ENCODE data around the gene GALNS. TPM values are rescaled to one million over a fixed set of nuclear protein-coding genes. Genes with fewer than 3 reads are reported as not detected.

Gene GALNS
- total RNA-seq, 1 experiment from 2014 or later = 29.5 TPM

DNA sequence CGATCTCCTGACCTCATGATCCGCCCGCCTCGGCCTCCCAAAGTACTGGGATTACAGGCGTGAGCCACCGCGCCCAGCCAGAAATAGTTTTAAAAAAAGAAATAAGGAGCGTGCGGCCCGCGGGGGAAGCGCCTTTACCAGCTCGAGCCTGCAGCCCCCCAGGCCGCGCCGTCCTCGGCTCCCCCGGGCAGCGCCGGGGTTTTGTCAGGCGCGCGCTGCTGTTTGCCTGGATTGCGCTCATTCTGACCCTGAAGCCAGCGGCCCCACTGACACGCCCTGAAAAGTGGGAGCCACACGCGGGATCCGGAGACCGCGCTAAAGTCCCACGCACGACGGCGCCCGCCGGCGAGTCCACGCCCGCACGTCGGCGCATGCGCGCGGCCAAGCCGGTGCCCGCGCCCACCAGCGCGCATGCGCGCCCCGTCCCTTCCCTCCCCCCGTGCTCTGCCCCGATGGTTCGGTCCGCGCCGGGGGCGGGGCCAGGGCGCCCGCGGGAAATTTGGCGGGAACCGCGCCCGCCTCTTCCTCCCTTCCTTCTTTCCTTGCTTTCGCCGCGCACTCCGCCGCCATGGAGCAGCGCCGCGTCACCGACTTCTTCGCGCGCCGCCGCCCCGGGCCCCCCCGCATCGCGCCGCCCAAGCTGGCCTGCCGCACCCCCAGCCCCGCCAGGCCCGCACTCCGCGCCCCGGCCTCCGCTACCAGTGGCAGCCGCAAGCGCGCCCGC is 53.3 kb downstream of the GALNS start, which contains the start of gene CDT1 (continued):
- TF ChIP-seq, protein P1, sequence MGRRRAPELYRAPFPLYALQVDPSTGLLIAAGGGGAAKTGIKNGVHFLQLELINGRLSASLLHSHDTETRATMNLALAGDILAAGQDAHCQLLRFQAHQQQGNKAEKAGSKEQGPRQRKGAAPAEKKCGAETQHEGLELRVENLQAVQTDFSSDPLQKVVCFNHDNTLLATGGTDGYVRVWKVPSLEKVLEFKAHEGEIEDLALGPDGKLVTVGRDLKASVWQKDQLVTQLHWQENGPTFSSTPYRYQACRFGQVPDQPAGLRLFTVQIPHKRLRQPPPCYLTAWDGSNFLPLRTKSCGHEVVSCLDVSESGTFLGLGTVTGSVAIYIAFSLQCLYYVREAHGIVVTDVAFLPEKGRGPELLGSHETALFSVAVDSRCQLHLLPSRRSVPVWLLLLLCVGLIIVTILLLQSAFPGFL (CRISPR knock-in tag; IDR thresholded peaks at IDR 0.05; ENCODE audit: borderline replicate concordance) = no peak
- TF ChIP-seq MYBL2 (CRISPR knock-in tag; IDR thresholded peaks at IDR 0.05) (peak; percentile 75), TP53 (CRISPR knock-in tag; IDR thresholded peaks at IDR 0.05) (no peak; the same call in 1 of the 2 replicates), SMAD4 (CRISPR knock-in tag; IDR thresholded peaks at IDR 0.05) (no peak), ZNF121 (CRISPR knock-in tag; IDR thresholded peaks at IDR 0.05) (no peak), ZNF138 (CRISPR knock-in tag; conservative IDR thresholded peaks at IDR 0.05) (no peak), ATF1 (CRISPR knock-in tag; IDR thresholded peaks at IDR 0.05) (no peak), ZNF423 (CRISPR knock-in tag; IDR thresholded peaks at IDR 0.05) (no peak), TEAD4 (CRISPR knock-in tag; IDR thresholded peaks at IDR 0.05) (no peak), RELA (CRISPR knock-in tag; IDR thresholded peaks at IDR 0.05; ENCODE audit: borderline replicate concordance) (no peak), FOXK1 (CRISPR knock-in tag; IDR thresholded peaks at IDR 0.05) (peak; percentile 67; the same call in 1 of the 2 replicates), NFE2L1 (CRISPR knock-in tag; IDR thresholded peaks at IDR 0.05) (peak; percentile 78; the same call in 1 of the 2 replicates), EMX1 (CRISPR knock-in tag; IDR thresholded peaks at IDR 0.05) (no peak)
- TF ChIP-seq, protein P2, sequence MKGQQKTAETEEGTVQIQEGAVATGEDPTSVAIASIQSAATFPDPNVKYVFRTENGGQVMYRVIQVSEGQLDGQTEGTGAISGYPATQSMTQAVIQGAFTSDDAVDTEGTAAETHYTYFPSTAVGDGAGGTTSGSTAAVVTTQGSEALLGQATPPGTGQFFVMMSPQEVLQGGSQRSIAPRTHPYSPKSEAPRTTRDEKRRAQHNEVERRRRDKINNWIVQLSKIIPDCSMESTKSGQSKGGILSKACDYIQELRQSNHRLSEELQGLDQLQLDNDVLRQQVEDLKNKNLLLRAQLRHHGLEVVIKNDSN (CRISPR knock-in tag; IDR thresholded peaks at IDR 0.05) = no peak
- TF ChIP-seq, protein P3, sequence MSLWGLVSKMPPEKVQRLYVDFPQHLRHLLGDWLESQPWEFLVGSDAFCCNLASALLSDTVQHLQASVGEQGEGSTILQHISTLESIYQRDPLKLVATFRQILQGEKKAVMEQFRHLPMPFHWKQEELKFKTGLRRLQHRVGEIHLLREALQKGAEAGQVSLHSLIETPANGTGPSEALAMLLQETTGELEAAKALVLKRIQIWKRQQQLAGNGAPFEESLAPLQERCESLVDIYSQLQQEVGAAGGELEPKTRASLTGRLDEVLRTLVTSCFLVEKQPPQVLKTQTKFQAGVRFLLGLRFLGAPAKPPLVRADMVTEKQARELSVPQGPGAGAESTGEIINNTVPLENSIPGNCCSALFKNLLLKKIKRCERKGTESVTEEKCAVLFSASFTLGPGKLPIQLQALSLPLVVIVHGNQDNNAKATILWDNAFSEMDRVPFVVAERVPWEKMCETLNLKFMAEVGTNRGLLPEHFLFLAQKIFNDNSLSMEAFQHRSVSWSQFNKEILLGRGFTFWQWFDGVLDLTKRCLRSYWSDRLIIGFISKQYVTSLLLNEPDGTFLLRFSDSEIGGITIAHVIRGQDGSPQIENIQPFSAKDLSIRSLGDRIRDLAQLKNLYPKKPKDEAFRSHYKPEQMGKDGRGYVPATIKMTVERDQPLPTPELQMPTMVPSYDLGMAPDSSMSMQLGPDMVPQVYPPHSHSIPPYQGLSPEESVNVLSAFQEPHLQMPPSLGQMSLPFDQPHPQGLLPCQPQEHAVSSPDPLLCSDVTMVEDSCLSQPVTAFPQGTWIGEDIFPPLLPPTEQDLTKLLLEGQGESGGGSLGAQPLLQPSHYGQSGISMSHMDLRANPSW (CRISPR knock-in tag; conservative IDR thresholded peaks at IDR 0.05; ENCODE audit: low read depth) = no peak
- TF ChIP-seq, protein P4, sequence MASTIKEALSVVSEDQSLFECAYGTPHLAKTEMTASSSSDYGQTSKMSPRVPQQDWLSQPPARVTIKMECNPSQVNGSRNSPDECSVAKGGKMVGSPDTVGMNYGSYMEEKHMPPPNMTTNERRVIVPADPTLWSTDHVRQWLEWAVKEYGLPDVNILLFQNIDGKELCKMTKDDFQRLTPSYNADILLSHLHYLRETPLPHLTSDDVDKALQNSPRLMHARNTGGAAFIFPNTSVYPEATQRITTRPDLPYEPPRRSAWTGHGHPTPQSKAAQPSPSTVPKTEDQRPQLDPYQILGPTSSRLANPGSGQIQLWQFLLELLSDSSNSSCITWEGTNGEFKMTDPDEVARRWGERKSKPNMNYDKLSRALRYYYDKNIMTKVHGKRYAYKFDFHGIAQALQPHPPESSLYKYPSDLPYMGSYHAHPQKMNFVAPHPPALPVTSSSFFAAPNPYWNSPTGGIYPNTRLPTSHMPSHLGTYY (CRISPR knock-in tag; IDR thresholded peaks at IDR 0.05) = no peak
- TF ChIP-seq, protein P5, sequence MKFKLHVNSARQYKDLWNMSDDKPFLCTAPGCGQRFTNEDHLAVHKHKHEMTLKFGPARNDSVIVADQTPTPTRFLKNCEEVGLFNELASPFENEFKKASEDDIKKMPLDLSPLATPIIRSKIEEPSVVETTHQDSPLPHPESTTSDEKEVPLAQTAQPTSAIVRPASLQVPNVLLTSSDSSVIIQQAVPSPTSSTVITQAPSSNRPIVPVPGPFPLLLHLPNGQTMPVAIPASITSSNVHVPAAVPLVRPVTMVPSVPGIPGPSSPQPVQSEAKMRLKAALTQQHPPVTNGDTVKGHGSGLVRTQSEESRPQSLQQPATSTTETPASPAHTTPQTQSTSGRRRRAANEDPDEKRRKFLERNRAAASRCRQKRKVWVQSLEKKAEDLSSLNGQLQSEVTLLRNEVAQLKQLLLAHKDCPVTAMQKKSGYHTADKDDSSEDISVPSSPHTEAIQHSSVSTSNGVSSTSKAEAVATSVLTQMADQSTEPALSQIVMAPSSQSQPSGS (CRISPR knock-in tag; IDR thresholded peaks at IDR 0.05; ENCODE audit: borderline replicate concordance, low read depth) = no peak
- TF ChIP-seq, protein P6, sequence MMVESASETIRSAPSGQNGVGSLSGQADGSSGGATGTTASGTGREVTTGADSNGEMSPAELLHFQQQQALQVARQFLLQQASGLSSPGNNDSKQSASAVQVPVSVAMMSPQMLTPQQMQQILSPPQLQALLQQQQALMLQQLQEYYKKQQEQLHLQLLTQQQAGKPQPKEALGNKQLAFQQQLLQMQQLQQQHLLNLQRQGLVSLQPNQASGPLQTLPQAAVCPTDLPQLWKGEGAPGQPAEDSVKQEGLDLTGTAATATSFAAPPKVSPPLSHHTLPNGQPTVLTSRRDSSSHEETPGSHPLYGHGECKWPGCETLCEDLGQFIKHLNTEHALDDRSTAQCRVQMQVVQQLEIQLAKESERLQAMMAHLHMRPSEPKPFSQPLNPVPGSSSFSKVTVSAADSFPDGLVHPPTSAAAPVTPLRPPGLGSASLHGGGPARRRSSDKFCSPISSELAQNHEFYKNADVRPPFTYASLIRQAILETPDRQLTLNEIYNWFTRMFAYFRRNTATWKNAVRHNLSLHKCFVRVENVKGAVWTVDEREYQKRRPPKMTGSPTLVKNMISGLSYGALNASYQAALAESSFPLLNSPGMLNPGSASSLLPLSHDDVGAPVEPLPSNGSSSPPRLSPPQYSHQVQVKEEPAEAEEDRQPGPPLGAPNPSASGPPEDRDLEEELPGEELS (CRISPR knock-in tag; IDR thresholded peaks at IDR 0.05) = peak; percentile 80; the same call in 1 of the 2 replicates
- TF ChIP-seq, protein P7, sequence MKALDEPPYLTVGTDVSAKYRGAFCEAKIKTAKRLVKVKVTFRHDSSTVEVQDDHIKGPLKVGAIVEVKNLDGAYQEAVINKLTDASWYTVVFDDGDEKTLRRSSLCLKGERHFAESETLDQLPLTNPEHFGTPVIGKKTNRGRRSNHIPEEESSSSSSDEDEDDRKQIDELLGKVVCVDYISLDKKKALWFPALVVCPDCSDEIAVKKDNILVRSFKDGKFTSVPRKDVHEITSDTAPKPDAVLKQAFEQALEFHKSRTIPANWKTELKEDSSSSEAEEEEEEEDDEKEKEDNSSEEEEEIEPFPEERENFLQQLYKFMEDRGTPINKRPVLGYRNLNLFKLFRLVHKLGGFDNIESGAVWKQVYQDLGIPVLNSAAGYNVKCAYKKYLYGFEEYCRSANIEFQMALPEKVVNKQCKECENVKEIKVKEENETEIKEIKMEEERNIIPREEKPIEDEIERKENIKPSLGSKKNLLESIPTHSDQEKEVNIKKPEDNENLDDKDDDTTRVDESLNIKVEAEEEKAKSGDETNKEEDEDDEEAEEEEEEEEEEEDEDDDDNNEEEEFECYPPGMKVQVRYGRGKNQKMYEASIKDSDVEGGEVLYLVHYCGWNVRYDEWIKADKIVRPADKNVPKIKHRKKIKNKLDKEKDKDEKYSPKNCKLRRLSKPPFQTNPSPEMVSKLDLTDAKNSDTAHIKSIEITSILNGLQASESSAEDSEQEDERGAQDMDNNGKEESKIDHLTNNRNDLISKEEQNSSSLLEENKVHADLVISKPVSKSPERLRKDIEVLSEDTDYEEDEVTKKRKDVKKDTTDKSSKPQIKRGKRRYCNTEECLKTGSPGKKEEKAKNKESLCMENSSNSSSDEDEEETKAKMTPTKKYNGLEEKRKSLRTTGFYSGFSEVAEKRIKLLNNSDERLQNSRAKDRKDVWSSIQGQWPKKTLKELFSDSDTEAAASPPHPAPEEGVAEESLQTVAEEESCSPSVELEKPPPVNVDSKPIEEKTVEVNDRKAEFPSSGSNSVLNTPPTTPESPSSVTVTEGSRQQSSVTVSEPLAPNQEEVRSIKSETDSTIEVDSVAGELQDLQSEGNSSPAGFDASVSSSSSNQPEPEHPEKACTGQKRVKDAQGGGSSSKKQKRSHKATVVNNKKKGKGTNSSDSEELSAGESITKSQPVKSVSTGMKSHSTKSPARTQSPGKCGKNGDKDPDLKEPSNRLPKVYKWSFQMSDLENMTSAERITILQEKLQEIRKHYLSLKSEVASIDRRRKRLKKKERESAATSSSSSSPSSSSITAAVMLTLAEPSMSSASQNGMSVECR (CRISPR knock-in tag; IDR thresholded peaks at IDR 0.05; ENCODE audit: borderline replicate concordance) = no peak
- TF ChIP-seq, protein P8, sequence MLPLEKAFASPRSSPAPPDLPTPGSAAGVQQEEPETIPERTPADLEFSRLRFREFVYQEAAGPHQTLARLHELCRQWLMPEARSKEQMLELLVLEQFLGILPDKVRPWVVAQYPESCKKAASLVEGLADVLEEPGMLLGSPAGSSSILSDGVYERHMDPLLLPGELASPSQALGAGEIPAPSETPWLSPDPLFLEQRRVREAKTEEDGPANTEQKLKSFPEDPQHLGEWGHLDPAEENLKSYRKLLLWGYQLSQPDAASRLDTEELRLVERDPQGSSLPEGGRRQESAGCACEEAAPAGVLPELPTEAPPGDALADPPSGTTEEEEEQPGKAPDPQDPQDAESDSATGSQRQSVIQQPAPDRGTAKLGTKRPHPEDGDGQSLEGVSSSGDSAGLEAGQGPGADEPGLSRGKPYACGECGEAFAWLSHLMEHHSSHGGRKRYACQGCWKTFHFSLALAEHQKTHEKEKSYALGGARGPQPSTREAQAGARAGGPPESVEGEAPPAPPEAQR (CRISPR knock-in tag; IDR thresholded peaks at IDR 0.05) = no peak
- TF ChIP-seq, protein P9, sequence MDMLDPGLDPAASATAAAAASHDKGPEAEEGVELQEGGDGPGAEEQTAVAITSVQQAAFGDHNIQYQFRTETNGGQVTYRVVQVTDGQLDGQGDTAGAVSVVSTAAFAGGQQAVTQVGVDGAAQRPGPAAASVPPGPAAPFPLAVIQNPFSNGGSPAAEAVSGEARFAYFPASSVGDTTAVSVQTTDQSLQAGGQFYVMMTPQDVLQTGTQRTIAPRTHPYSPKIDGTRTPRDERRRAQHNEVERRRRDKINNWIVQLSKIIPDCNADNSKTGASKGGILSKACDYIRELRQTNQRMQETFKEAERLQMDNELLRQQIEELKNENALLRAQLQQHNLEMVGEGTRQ (CRISPR knock-in tag; IDR thresholded peaks at IDR 0.05) = no peak; the same call in 1 of the 2 replicates
- TF ChIP-seq, protein P10, sequence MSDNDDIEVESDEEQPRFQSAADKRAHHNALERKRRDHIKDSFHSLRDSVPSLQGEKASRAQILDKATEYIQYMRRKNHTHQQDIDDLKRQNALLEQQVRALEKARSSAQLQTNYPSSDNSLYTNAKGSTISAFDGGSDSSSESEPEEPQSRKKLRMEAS (CRISPR knock-in tag; IDR thresholded peaks at IDR 0.05) = peak; percentile 37; the same call in 1 of the 2 replicates
